DMS114 treated with DMSO at 0.1 percent for 48 hours (cell line): Measurements from ENCODE around the gene CSNK1D.

Experiments
- DNase-seq: peaks from one replicate; lab custom pipeline; 2025; ENCODE audit not compliant: unreplicated experiment; lab: John Stamatoyannopoulos, UW

CSNK1D gene

GRCh38 chr17:82273327-82274133 is at the start of gene CSNK1D:
CSNK1D (minus strand) TSS chr17:82273700; CDS start chr17:82273381, 319 bp downstream.
- peak; percentile 59 for DNase-seq

- no peak for DNase-seq
Measured at GRCh38 chr17:82322526-82323453, 49.3 kb upstream of the CSNK1D start.

GRCh38 chr17:82321947-82322466 is 48.5 kb upstream of the CSNK1D start:
- DNase-seq: no peak

- no peak for DNase-seq
Measured at GRCh38 chr17:82320956-82321927, 47.7 kb upstream of the CSNK1D start.

GRCh38 chr17:82320140-82320840 is 46.8 kb upstream of the CSNK1D start:
- no peak for DNase-seq

GRCh38 chr17:82319619-82320062 is 46.1 kb upstream of the CSNK1D start:
- DNase-seq: no peak

GRCh38 chr17:82318772-82319606 is 45.5 kb upstream of the CSNK1D start:
- DNase-seq: no peak

GRCh38 chr17:82318169-82318498 is 44.6 kb upstream of the CSNK1D start:
- DNase-seq: no peak

- DNase-seq: no peak
Measured at GRCh38 chr17:82317394-82318168, 44.1 kb upstream of the CSNK1D start, which contains the start of gene CD7. CD7 (minus strand) TSS chr17:82317608; CDS start chr17:82317495, 113 bp downstream.

GRCh38 chr17:82316651-82317393 is 43.3 kb upstream of the CSNK1D start:
- DNase-seq: no peak

- DNase-seq: no peak
Measured at GRCh38 chr17:82315703-82316358, 42.3 kb upstream of the CSNK1D start.

- DNase-seq: no peak
Measured at GRCh38 chr17:82314727-82315605, 41.5 kb upstream of the CSNK1D start.

- no peak for DNase-seq
Measured at GRCh38 chr17:82314012-82314726, 40.7 kb upstream of the CSNK1D start.

- no peak for DNase-seq
Measured at GRCh38 chr17:82313195-82314011, 39.9 kb upstream of the CSNK1D start.
